Pulmonary artery endothelial cell (primary cell): Measurements from ENCODE around the gene ERMAP. TPM values are rescaled to one million over a fixed set of nuclear protein-coding genes. Genes with fewer than 3 reads are reported as not detected.
A peak's percentile ranks its signal among the peaks of the same experiment; 100 is the strongest.

ENCODE experiments used
- DNase-seq: peaks from one replicate; pipeline ENCODE4 v3.0.0-alpha.2; 2011; ENCODE audit warnings: low read depth, low spot score
- total RNA-seq: library from RNA; depleted of rRNA; stranded (reverse); fragments of >200 nt; gene quantifications from 2 replicates; pipeline ENCODE4 v1.2.3, GENCODE V29; 2014

The ERMAP gene
- total RNA-seq = 5.4 and 6.1 TPM in 2 replicates

- peak; percentile 44 for DNase-seq
Observed at GRCh38 chr1:42816585-42817439, at the start of gene ERMAP, which contains the start of gene SVBP. Gene ERMAP (plus strand): TSS chr1:42817122. CDS start chr1:42830449, 13,327 bp downstream. Gene SVBP (minus strand): TSS chr1:42817397. CDS start chr1:42816544, 853 bp downstream.

GRCh38 chr1:42767510-42768000 lies 49.4 kb upstream of the ERMAP start:
- no peak for DNase-seq

- no peak for DNase-seq
Observed at GRCh38 chr1:42768172-42768571, 48.8 kb upstream of the ERMAP start.

- DNase-seq = no peak
Observed at GRCh38 chr1:42769811-42770210, 47.1 kb upstream of the ERMAP start.

- no peak for DNase-seq
Observed at GRCh38 chr1:42773420-42773819, 43.5 kb upstream of the ERMAP start.

GRCh38 chr1:42774928-42775526 lies 41.9 kb upstream of the ERMAP start:
- no peak for DNase-seq

- DNase-seq = no peak
Observed at GRCh38 chr1:42776502-42776901, 40.4 kb upstream of the ERMAP start.

- DNase-seq = no peak
Observed at GRCh38 chr1:42777852-42778251, 39.1 kb upstream of the ERMAP start.

- DNase-seq = no peak
Observed at GRCh38 chr1:42779725-42780124, 37.2 kb upstream of the ERMAP start.

GRCh38 chr1:42780176-42780575 lies 36.7 kb upstream of the ERMAP start:
- DNase-seq = no peak

GRCh38 chr1:42783092-42783491 lies 33.8 kb upstream of the ERMAP start:
- DNase-seq = no peak

GRCh38 chr1:42784547-42784945 lies 32.4 kb upstream of the ERMAP start:
- no peak for DNase-seq

GRCh38 chr1:42784946-42785693 lies 31.8 kb upstream of the ERMAP start, which contains the start of gene TMEM269:
Gene TMEM269 (plus strand): TSS chr1:42784991. CDS start chr1:42789894, 4,903 bp downstream.
- no peak for DNase-seq

- DNase-seq = no peak
Observed at GRCh38 chr1:42786097-42786496, 30.8 kb upstream of the ERMAP start.

- no peak for DNase-seq
Observed at GRCh38 chr1:42788021-42788420, 28.9 kb upstream of the ERMAP start.

- DNase-seq = no peak
Observed at GRCh38 chr1:42793824-42794223, 23.1 kb upstream of the ERMAP start.

GRCh38 chr1:42797414-42797813 lies 19.5 kb upstream of the ERMAP start:
- DNase-seq = no peak

- no peak for DNase-seq
Observed at GRCh38 chr1:42797979-42798378, 18.9 kb upstream of the ERMAP start.

- no peak for DNase-seq
Observed at GRCh38 chr1:42801832-42802473, 15.0 kb upstream of the ERMAP start.

GRCh38 chr1:42806171-42806570 lies 10.8 kb upstream of the ERMAP start:
- no peak for DNase-seq

- DNase-seq = no peak
Observed at GRCh38 chr1:42806593-42806992, 10.3 kb upstream of the ERMAP start.
